PFSK-1 (cell line): ENCODE results near the gene HSPB9.

Source experiments
- POLR2AphosphoS5 ChIP-seq: IDR thresholded peaks from 2 replicates; pipeline ENCODE4 v1.6.1; 2012; ENCODE audit warnings: low read depth, mild to moderate bottlenecking, control low read depth, low read length, moderate library complexity
- SIN3A ChIP-seq: IDR thresholded peaks from 2 replicates; pipeline ENCODE4 v1.6.1; 2012; ENCODE audit warnings: mild to moderate bottlenecking, low read length, moderate library complexity, borderline replicate concordance; ENCODE audit not compliant: insufficient read depth

DNA sequence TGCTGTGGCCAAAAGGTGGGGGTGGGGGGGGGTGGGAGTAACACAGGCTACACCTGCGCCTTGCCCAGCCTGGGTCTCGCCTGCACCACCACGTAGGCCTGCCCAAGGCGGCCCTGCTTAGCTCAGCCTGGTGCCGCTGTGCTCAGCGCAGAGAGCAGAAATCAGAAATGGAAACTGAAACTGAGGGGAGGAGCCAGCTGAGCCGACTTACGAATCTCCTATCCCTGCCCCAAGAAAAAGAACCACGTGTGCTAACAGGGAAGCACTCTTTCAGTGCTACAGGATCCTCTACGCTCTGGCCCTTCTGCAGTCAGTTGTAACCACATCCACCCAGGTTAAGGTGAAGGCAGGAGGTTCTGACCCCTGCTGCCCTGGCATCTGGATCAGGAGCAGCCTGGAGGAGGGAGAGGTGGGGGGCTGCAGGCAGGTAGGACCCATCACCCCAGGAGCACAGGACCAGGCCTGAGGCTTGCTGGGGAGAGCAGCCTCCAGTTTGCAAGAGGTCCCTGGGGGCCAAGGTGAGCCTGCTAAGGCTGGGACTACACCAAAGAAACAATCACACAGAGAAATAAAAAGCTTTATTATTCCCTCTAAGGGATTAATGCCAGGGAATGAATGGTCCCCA is 9.9 kb upstream of the HSPB9 start, which contains the start of gene DHX58:
- peak; percentile 47; the same call in 1 of the 2 replicates for TF ChIP-seq POLR2AphosphoS5
- peak; percentile 31; the same call in 1 of the 2 replicates for TF ChIP-seq SIN3A
